Progenitor cell of endocrine pancreas (in vitro differentiated cells): ENCODE measurements around the gene CD81. TPM values are rescaled to one million over a fixed set of nuclear protein-coding genes. Genes with fewer than 3 reads are reported as not detected.

Experiments used
- DNase-seq: peaks from one replicate; pipeline ENCODE4 v3.0.0; 2021; ENCODE audit warnings: low spot score; ENCODE audit not compliant: unreplicated experiment
- H3K27ac Mint-ChIP-seq: 2 replicates; pipeline ENCODE4 v1.8.0; 2021; ENCODE audit warnings: mild to moderate bottlenecking, moderate library complexity, mixed read lengths
- H3K27me3 Mint-ChIP-seq: 2 replicates; pipeline ENCODE4 v1.8.0; 2021; ENCODE audit warnings: mixed read lengths
- H3K36me3 Mint-ChIP-seq: 2 replicates; pipeline ENCODE4 v1.8.0; 2022; ENCODE audit warnings: mixed read lengths; ENCODE audit not compliant: insufficient read depth
- H3K4me1 Mint-ChIP-seq: 2 replicates; pipeline ENCODE4 v1.8.0; 2021; ENCODE audit warnings: low read depth, mixed read lengths
- H3K4me3 Mint-ChIP-seq: 2 replicates; pipeline ENCODE4 v1.8.0; 2021; ENCODE audit warnings: low read depth, mild to moderate bottlenecking, moderate library complexity, mixed read lengths
- H3K9me3 Mint-ChIP-seq: 2 replicates; pipeline ENCODE4 v1.8.0; 2021; ENCODE audit warnings: low read depth, mixed read lengths
- CTCF ChIP-seq: fragments of 200-600 bp; sonication (generic); IDR thresholded peaks from one replicate; pipeline ENCODE4 v1.5.0; 2021; ENCODE audit warnings: antibody characterized with exemption, mild to moderate bottlenecking; ENCODE audit not compliant: unreplicated experiment
- total RNA-seq: library from RNA; stranded (reverse); gene quantifications from 2 replicates; pipeline ENCODE4 v1.2.1, GENCODE V29; 2021

CD81 gene
- total RNA-seq, 1 donor from 2014 or later: 166 TPM

GRCh38 chr11:2389377-2390026 is 12.4 kb downstream of the CD81 start:
- no peak for DNase-seq
- no peaks in the 10 kb centered on the region for H3K27me3 Mint-ChIP-seq
- H3K27ac Mint-ChIP-seq: no peak overlapping the region
- no peaks in the 10 kb centered on the region for H3K36me3 Mint-ChIP-seq
- no peaks in the 10 kb centered on the region for H3K9me3 Mint-ChIP-seq
- no peak overlapping the region for H3K4me3 Mint-ChIP-seq
- no peak for TF ChIP-seq CTCF
- H3K4me1 Mint-ChIP-seq: no peaks in the 10 kb centered on the region

- Mint-ChIP-seq H3K9me3 (no peaks in the 10 kb centered on the region), H3K27ac (no peak overlapping the region), H3K27me3 (no peaks in the 10 kb centered on the region), H3K4me1 (no peaks in the 10 kb centered on the region), H3K36me3 (no peaks in the 10 kb centered on the region), H3K4me3 (no peak overlapping the region)
- TF ChIP-seq CTCF: no peak
- DNase-seq: no peak
Measured at GRCh38 chr11:2390091-2390724, 13.1 kb downstream of the CD81 start.

DNA sequence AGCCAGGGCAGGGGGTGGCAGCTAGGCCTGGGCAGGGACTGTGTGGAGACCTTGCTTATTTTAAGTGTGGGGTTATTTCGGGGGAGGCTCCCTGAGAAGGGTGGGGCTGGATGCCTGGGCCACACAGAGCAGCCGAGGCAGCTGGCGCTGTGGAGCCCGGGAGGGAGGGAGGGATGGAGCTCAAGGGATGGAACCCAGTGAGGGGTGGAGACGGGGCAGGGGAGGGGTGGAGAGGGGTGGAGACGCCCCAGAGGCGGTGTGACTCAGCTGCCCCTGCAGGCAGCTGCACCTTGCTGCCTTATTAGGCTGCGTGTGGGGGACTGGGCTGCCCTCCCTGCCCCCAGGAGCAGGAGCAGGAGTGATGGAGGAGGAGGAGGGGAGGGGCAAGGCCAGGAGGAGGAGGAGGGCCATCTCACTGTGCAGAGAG is 13.6 kb downstream of the CD81 start:
- H3K9me3 Mint-ChIP-seq: no peaks in the 10 kb centered on the region
- H3K4me1 Mint-ChIP-seq: no peaks in the 10 kb centered on the region
- no peaks in the 10 kb centered on the region for H3K27me3 Mint-ChIP-seq
- DNase-seq: no peak
- no peaks in the 10 kb centered on the region for H3K36me3 Mint-ChIP-seq
- no peak for TF ChIP-seq CTCF
- no peak overlapping the region for H3K4me3 Mint-ChIP-seq
- no peak overlapping the region for H3K27ac Mint-ChIP-seq

DNA sequence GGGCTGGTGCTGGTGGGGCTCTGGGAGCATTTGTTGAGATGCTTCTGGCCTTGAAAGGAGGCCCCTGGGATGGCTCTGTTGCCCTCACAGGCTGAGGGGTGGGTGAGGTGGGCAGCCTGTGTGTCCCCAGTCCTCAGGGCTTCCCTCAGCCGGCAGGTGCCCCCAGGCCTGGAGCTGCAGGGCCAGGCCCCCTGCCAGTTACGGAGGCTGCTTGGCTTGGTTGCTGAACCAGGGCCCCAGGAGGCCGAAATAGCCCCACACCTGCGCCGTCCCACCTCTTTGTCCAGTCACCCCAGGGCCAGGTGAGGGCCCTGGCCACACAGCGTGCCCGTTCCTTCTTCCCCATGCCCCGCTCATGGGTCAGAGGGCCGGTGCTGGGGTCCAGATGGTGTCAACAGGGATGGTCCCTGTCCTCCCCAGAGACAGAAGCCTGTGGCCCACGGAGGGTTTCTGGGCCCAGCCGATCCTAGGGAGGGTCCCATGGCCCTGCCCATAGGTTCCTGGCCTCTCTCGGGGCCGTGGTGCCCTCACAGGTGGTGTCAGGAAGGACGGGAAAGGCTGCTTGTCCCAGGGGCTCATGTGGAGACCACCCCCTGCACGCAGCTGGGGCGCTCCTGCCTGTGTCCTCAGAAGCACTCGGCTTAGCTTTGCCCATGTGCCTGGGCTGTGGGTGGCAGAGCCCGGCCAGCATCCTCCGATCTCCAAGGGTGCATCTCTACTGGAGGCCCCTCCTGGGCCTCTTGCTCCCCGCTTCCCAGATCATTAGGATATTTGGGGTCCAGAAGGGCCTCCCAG is 14.3 kb downstream of the CD81 start:
- Mint-ChIP-seq H3K4me1 (no peaks in the 10 kb centered on the region), H3K9me3 (no peaks in the 10 kb centered on the region), H3K36me3 (no peaks in the 10 kb centered on the region), H3K4me3 (no peak overlapping the region), H3K27me3 (no peaks in the 10 kb centered on the region), H3K27ac (no peak overlapping the region)
- no peak for DNase-seq
- TF ChIP-seq CTCF: no peak

DNA sequence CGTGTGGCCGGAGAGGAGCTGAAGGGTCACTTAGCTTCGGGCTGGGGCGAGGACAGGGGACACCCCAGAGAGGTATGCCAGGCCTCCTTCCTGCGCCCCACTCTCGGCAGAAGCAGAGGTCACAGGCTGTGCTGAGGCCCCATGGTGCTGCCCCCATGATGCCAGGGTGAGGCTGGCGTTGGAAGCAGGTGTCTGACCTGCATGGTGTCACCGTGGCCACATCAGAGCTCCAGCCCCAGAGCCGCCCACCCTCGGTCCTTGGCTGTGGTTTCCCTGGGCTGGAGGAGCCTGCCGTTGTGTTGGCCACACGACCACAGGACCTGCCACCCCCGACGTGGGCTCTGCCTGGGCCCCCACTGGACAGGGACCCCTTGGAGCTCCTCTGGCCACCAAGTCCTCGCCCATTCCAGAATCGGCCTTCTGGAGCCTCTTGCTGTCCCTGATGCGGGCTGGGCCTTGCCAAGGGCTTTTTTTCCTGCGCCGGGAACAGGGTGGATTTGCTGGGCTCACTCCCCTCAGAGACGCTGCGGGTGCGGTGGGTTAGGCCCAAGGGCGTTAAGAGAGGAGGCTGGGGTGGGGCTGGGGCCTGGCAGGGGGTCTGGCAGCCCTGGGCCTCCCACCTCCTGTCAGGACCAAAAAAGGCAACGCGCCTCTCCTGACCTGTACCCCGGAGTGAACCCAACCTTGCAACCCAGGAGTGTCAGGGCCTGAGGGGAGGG is 15.3 kb downstream of the CD81 start:
- no peak overlapping the region for H3K27ac Mint-ChIP-seq
- no peaks in the 10 kb centered on the region for H3K4me1 Mint-ChIP-seq
- H3K36me3 Mint-ChIP-seq: no peaks in the 10 kb centered on the region
- no peak for TF ChIP-seq CTCF
- H3K4me3 Mint-ChIP-seq: no peak overlapping the region
- H3K27me3 Mint-ChIP-seq: no peaks in the 10 kb centered on the region
- H3K9me3 Mint-ChIP-seq: no peaks in the 10 kb centered on the region
- no peak for DNase-seq
